ENCODE data around the gene FOXP1. TPM values are rescaled to one million over a fixed set of nuclear protein-coding genes. Genes with fewer than 3 reads are reported as not detected.
"Not testable (repeated sequence)": the region's sequence is repeated elsewhere in the genome, so short reads cannot be mapped to it uniquely, and the experiment has no call there.

Gene FOXP1
- total and polyA plus RNA-seq, 8 donors: 13.4 to 74.1 (median 44.1) TPM

DNA sequence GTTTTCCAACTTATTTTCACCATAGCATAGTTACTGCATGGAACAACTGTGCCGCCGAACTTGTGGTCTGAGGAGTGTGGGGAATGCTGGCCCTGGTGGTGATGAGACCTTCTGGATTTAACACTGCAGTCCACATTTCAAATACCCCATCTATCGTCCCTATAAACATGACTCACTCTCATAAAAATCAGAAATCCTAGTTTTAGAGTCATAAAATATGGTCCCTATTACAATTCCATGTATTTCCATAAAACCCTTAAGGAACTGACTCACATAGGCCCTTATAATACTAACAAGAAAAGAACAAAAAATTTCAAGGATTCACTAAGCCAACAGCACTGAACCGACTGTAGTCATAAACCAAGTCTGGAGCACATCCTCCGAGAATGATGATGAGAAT lies 147.2 kb downstream of the FOXP1 start:
- H3K9me3 ChIP-seq: no peaks in the 10 kb centered on the region
- no peak for DNase-seq
- H3K27me3 ChIP-seq: no peaks in the 10 kb centered on the region
- TF ChIP-seq, protein P1, sequence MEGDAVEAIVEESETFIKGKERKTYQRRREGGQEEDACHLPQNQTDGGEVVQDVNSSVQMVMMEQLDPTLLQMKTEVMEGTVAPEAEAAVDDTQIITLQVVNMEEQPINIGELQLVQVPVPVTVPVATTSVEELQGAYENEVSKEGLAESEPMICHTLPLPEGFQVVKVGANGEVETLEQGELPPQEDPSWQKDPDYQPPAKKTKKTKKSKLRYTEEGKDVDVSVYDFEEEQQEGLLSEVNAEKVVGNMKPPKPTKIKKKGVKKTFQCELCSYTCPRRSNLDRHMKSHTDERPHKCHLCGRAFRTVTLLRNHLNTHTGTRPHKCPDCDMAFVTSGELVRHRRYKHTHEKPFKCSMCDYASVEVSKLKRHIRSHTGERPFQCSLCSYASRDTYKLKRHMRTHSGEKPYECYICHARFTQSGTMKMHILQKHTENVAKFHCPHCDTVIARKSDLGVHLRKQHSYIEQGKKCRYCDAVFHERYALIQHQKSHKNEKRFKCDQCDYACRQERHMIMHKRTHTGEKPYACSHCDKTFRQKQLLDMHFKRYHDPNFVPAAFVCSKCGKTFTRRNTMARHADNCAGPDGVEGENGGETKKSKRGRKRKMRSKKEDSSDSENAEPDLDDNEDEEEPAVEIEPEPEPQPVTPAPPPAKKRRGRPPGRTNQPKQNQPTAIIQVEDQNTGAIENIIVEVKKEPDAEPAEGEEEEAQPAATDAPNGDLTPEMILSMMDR (IDR thresholded peaks at IDR 0.05): no peak
- intact Hi-C loops (cut with DNase I): no loop called here
- no peak for ATAC-seq
- 87 to 94% methylated on average over 5 of the region's 5 CpGs for WGBS, 2 donors
- no peak overlapping the region for H3K4me3 ChIP-seq
- FAIRE-seq: no peak
- H3K4me1 ChIP-seq: peaks cover 0 to 4% (median 0%) of the 10 kb centered on the region in 3 donors
- H3K36me3 ChIP-seq: no peaks in the 10 kb centered on the region
- H3K27ac ChIP-seq: no peak overlapping the region

DNA sequence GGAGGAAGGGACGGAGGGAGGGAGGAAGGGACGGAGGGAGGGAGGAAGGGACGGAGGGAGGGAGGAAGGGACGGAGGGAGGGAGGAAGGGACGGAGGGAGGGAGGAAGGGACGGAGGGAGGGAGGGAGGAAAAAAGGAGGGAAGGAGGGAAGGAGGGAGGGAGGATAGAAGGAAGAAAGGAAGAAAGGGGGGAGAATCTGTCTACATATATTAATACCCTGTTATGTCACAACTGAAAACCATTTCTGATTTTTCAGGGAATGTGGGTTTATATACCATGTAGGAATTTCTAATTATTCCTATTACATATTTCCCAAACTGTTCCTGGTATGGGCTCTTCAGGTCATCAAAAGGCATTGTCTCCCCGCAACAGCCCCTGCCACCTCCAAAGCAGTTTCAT lies 147.7 kb downstream of the FOXP1 start:
- DNase-seq; intact Hi-C loops (cut with DNase I); H3K4me1 ChIP-seq; FAIRE-seq; ATAC-seq; H3K4me3 ChIP-seq; H3K27me3 ChIP-seq; H3K27ac ChIP-seq; H3K9me3 ChIP-seq; H3K36me3 ChIP-seq: not testable (repeated sequence)
- WGBS, 2 donors: 97 to 100% methylated on average over 1 to 4 of the region's 7 CpGs

DNA sequence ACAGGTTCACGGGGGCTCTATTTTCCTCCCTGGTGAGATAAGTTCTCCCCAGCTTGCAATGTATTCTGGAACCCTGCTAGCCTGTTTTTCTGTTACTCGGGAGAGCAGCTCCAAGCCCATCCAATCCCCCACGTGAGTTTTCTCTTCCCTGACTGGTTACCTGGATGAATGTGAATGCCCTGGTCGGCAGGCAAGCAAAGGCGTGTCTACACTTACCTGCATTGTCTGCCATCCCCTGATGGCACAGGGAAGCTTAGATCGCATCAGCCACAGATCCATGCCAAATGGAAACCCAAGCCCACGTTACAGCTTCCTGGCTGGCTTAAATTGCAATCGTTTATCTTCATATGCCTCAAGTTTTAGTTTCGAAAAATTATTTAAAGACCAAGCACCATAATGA lies 149.9 kb downstream of the FOXP1 start:
- Histone ChIP-seq H3K4me3 (no peak overlapping the region), H3K4me1 (peaks cover 0 to 10% (median 0%) of the 10 kb centered on the region in 3 donors), H3K27ac (no peak overlapping the region), H3K9me3 (no peaks in the 10 kb centered on the region), H3K27me3 (no peaks in the 10 kb centered on the region), H3K36me3 (no peaks in the 10 kb centered on the region)
- 59 to 65% methylated on average over 9 of the region's 9 CpGs for WGBS, 2 donors
- TF ChIP-seq, protein P1 (IDR thresholded peaks at IDR 0.05): no peak
- no peak for DNase-seq
- intact Hi-C loops (cut with DNase I): no loop called here
- no peak for FAIRE-seq
- no peak for ATAC-seq

DNA sequence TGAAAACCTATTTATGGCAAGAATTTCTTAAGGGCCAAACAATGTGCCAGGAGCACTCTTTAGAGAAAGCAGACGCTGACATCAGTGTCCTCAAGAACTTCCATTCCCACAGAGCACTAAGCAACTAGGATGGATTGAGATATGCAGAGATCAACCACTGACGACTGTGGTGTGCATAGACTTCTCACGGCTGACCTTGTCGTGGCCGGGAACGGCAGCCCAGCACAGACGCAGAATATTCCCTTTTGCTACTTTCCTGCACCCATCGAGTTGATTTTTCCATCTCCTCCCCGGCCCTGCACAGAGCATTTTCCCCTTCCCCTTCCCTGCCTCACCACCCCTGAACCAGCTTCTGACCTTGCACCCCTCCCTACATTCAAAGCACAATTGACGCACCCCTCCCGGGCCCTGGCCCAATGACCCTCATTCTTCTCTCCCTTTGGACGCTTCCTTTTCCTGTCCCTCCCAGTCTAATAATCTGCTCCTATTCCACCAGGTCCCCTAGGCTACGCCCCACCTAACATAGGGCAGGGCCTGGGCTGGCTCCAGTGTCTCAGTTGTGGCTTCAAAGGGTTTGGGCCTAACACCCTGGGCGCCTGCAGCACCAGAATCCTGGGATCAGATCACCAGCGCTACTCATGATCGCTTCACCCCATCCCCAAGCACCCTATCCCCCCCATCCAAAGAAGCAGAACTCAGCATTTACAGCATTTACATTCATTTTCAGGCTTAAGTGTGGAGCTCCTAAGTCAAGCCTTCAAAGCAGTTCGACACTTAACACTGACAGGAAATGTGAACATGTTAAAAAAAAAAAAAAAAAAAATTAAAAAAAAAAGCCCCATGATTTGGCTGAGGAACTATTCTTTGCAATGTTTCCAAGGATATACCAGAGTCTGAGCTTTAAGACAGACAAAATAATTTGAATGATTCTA lies 151.2 kb downstream of the FOXP1 start:
- intact Hi-C loops (cut with DNase I): no loop called here
- no peaks in the 10 kb centered on the region for H3K9me3 ChIP-seq
- TF ChIP-seq, protein P1 (IDR thresholded peaks at IDR 0.05): no peak
- peaks cover 0 to 16% (median 0%) of the 10 kb centered on the region in 3 donors for H3K4me1 ChIP-seq
- H3K27ac ChIP-seq: no peak overlapping the region
- no peaks in the 10 kb centered on the region for H3K36me3 ChIP-seq
- no peak for DNase-seq
- no peaks in the 10 kb centered on the region for H3K27me3 ChIP-seq
- ATAC-seq: no peak
- FAIRE-seq: no peak
- H3K4me3 ChIP-seq: no peak overlapping the region
- WGBS, 2 donors: 81 to 84% methylated on average over 17 of the region's 17 CpGs

DNA sequence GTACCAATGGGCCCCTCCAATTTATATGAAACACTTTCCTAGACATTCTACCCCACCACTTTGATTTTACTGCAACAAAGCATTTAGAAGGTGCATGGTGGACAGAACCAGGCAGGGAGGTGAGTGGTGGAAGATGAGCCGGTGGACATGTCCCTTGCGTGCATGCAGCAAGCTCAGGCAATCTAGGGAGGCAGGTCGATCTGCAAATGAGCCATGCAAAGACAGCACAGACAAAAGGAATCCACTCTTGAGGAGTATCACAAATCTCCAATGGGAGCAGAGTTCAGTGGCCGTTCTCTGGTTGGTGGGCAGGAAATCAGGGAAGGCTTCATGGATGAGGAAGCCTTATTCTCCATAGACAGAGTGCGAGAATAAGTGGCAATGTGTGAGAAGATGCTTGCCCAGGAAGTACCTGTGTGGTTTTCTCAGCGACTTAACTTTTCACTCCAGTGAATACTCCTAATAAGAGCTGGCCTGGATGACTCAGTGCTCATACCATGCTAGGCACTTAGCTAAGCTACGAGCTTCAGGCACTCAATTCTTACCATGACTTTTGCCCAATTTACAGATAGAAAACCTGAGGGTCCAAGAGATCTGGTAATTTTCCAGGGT lies 152.5 kb downstream of the FOXP1 start:
- DNase-seq (no peak), ATAC-seq (no peak), FAIRE-seq (no peak)
- peaks cover 0 to 16% (median 0%) of the 10 kb centered on the region in 3 donors for H3K4me1 ChIP-seq
- no peaks in the 10 kb centered on the region for H3K27me3 ChIP-seq
- intact Hi-C loops (cut with DNase I): no loop called here
- no peak overlapping the region for H3K27ac ChIP-seq
- H3K9me3 ChIP-seq: no peaks in the 10 kb centered on the region
- no peak overlapping the region for H3K4me3 ChIP-seq
- H3K36me3 ChIP-seq: no peaks in the 10 kb centered on the region
- TF ChIP-seq, protein P1 (IDR thresholded peaks at IDR 0.05): no peak
- WGBS, 2 donors: 95 to 99% methylated on average over 7 of the region's 7 CpGs
